H9 (cell line): Measurements from ENCODE around the gene CHL1. TPM values are rescaled to one million over a fixed set of nuclear protein-coding genes. Genes with fewer than 3 reads are reported as not detected.

ENCODE experiments used
- DNase-seq: peaks from one replicate; pipeline ENCODE4 v3.0.0-alpha.2; 2017
- H2AFZ ChIP-seq: one replicate; pipeline ENCODE4 v1.6.1; 2013; ENCODE audit warnings: mild to moderate bottlenecking, low read length, control low read depth, moderate library complexity
- H2AK5ac ChIP-seq: 2 replicates; pipeline ENCODE4 v1.6.1; 2013; ENCODE audit warnings: low read length, control low read depth, mixed read lengths; ENCODE audit not compliant: insufficient read length
- H2BK120ac ChIP-seq: one replicate; pipeline ENCODE4 v1.6.1; 2013; ENCODE audit warnings: low read depth, mild to moderate bottlenecking, low read length, control low read depth, inconsistent platforms; ENCODE audit not compliant: poor library complexity, severe bottlenecking
- H2BK12ac ChIP-seq: 2 replicates; pipeline ENCODE4 v1.6.1; 2013; ENCODE audit warnings: low read length, control low read depth, mixed read lengths, low read depth; ENCODE audit not compliant: insufficient read length
- H2BK15ac ChIP-seq: 2 replicates; pipeline ENCODE4 v1.6.1; 2013; ENCODE audit warnings: low read depth, low read length, control low read depth
- H2BK20ac ChIP-seq: one replicate; pipeline ENCODE4 v1.6.1; 2013; ENCODE audit warnings: low read depth, mild to moderate bottlenecking, low read length, control low read depth, inconsistent platforms; ENCODE audit not compliant: poor library complexity, severe bottlenecking
- H2BK5ac ChIP-seq: 2 replicates; pipeline ENCODE4 v1.6.1; 2013; ENCODE audit warnings: low read length, control low read depth, mixed read lengths; ENCODE audit not compliant: insufficient read length
- H3K14ac ChIP-seq: 2 replicates; pipeline ENCODE4 v1.6.1; 2013; ENCODE audit warnings: low read length, control low read depth; ENCODE audit not compliant: insufficient read depth
- H3K18ac ChIP-seq: 2 replicates; pipeline ENCODE4 v1.6.1; 2013; ENCODE audit warnings: low read depth, mild to moderate bottlenecking, mixed read lengths, low read length, control low read depth; ENCODE audit not compliant: insufficient read length
- H3K23ac ChIP-seq: 2 replicates; pipeline ENCODE4 v1.6.1; 2013; ENCODE audit warnings: low read length, control low read depth, mixed read lengths, low read depth; ENCODE audit not compliant: insufficient read length
- H3K23me2 ChIP-seq: 2 replicates; pipeline ENCODE4 v1.6.1; 2013; ENCODE audit warnings: low read depth, mild to moderate bottlenecking, mixed read lengths, low read length, control low read depth; ENCODE audit not compliant: insufficient read length, poor library complexity, severe bottlenecking
- H3K27ac ChIP-seq: 2 replicates; pipeline ENCODE4 v1.5.1; 2013; ENCODE audit warnings: low read length, control low read depth, mixed read lengths, low read depth; ENCODE audit not compliant: insufficient read length
- H3K27me3 ChIP-seq: 2 replicates; pipeline ENCODE4 v1.6.1; 2013; ENCODE audit warnings: low read length, control low read depth, inconsistent platforms; ENCODE audit not compliant: insufficient read depth
- H3K4ac ChIP-seq: 2 replicates; pipeline ENCODE4 v1.6.1; 2013; ENCODE audit warnings: low read depth, mild to moderate bottlenecking, control low read depth, inconsistent platforms, low read length, moderate library complexity
- H3K4me1 ChIP-seq: 2 replicates; pipeline ENCODE4 v1.6.1; 2013; ENCODE audit warnings: low read length, control low read depth, inconsistent platforms; ENCODE audit not compliant: insufficient read depth
- H3K4me2 ChIP-seq: 2 replicates; pipeline ENCODE4 v1.6.1; 2013; ENCODE audit warnings: low read length, control low read depth, mixed read lengths; ENCODE audit not compliant: insufficient read length, insufficient read depth
- H3K56ac ChIP-seq: 2 replicates; pipeline ENCODE4 v1.6.1; 2013; ENCODE audit warnings: low read depth, mild to moderate bottlenecking, mixed read lengths, low read length, control low read depth; ENCODE audit not compliant: insufficient read length
- H3K79me1 ChIP-seq: 2 replicates; pipeline ENCODE4 v1.6.1; 2013; ENCODE audit warnings: low read depth, mild to moderate bottlenecking, moderate library complexity, low read length, control low read depth, inconsistent platforms; ENCODE audit not compliant: insufficient read depth, poor library complexity, severe bottlenecking
- H3K79me2 ChIP-seq: 2 replicates; pipeline ENCODE4 v1.6.1; 2013; ENCODE audit warnings: low read length, control low read depth, inconsistent platforms; ENCODE audit not compliant: insufficient read depth
- H3K9ac ChIP-seq: 2 replicates; pipeline ENCODE4 v1.6.1; 2013; ENCODE audit warnings: low read length, control low read depth, mixed read lengths; ENCODE audit not compliant: insufficient read length; ENCODE audit errors: extremely low read depth
- H3K9me3 ChIP-seq: one replicate; pipeline ENCODE4 v1.6.1; 2013; ENCODE audit warnings: low read depth, low read length, inconsistent platforms; ENCODE audit not compliant: control insufficient read depth
- H3T11ph ChIP-seq: one replicate; pipeline ENCODE4 v1.6.1; 2013; ENCODE audit warnings: mild to moderate bottlenecking, low read length, control low read depth, inconsistent platforms
- H4K20me1 ChIP-seq: one replicate; pipeline ENCODE4 v1.6.1; 2013; ENCODE audit not compliant: control insufficient read depth, insufficient read length, insufficient read depth
- H4K5ac ChIP-seq: 2 replicates; pipeline ENCODE4 v1.6.1; 2013; ENCODE audit warnings: low read depth, mild to moderate bottlenecking, mixed read lengths, low read length, control low read depth; ENCODE audit not compliant: insufficient read length
- H4K8ac ChIP-seq: replicated peaks from 2 replicates; pipeline ENCODE4 v1.6.1; 2013; ENCODE audit warnings: low read length, control low read depth, mixed read lengths, low read depth; ENCODE audit not compliant: insufficient read length
- H4K91ac ChIP-seq: 2 replicates; pipeline ENCODE4 v1.6.1; 2013; ENCODE audit warnings: low read depth, mild to moderate bottlenecking, moderate library complexity, mixed read lengths, low read length, control low read depth; ENCODE audit not compliant: insufficient read length
- H3K27ac Mint-ChIP-seq, 3 experiments: 2 replicates in 2 of 3; 3 replicates in 1 of 3; pipeline ENCODE4 v1.8.0; 2020 to 2021; ENCODE audit warnings: mixed read lengths in 3 of 3, mild to moderate bottlenecking in 1 of 3, moderate library complexity in 1 of 3
- H3K27me3 Mint-ChIP-seq: 2 replicates; pipeline ENCODE4 v1.8.0; 2021; ENCODE audit warnings: low read depth, mild to moderate bottlenecking, moderate library complexity, mixed read lengths
- H3K36me3 Mint-ChIP-seq, 3 experiments: 2 replicates in 2 of 3; 3 replicates in 1 of 3; pipeline ENCODE4 v1.8.0; 2020 to 2021; ENCODE audit warnings: low read depth in 3 of 3, mixed read lengths in 3 of 3; ENCODE audit not compliant: insufficient read depth in 1 of 3
- H3K4me1 Mint-ChIP-seq, 2 experiments: 2 replicates each; pipeline ENCODE4 v1.8.0; 2020; ENCODE audit warnings: mixed read lengths in 2 of 2
- H3K4me3 Mint-ChIP-seq, 2 experiments: 2 replicates in 1 of 2; 3 replicates in 1 of 2; pipeline ENCODE4 v1.8.0; 2020 to 2021; ENCODE audit warnings: mild to moderate bottlenecking in 2 of 2, mixed read lengths in 2 of 2, moderate library complexity in 1 of 2
- H3K9me3 Mint-ChIP-seq, 2 experiments: 2 replicates in 1 of 2; 3 replicates in 1 of 2; pipeline ENCODE4 v1.8.0; 2020; ENCODE audit warnings: mild to moderate bottlenecking in 2 of 2, mixed read lengths in 2 of 2, moderate library complexity in 1 of 2
- whole genome bisulfite sequencing: extraction: QIAGEN DNeasy Blood & Tissue Kit; methylation state at CpG from one replicate; pipeline ENCODE4 v1.1.7; 2013; ENCODE audit warnings: missing lambda C conversion rate, low lambda C conversion rate, mixed read lengths; ENCODE audit not compliant: insufficient read length; ENCODE audit errors: extremely low coverage; 5-methylcytosine and 5-hydroxymethylcytosine counted together
- total RNA-seq: library from RNA; stranded (reverse); gene quantifications from 2 replicates; pipeline ENCODE4 v1.2.1, GENCODE V29; 2021
- TF ChIP-seq, protein P1 (sequence below): fragments of 200-600 bp; sonication (generic); conservative IDR thresholded peaks from 3 replicates; pipeline ENCODE4 v1.8.0; 2021; ENCODE audit warnings: antibody characterized with exemption, mild to moderate bottlenecking

The CHL1 gene
- total RNA-seq, 1 experiment from 2014 or later, result not detected

GRCh38 chr3:440826-441225 lies 244.3 kb downstream of the CHL1 start:
- Mint-ChIP-seq H3K27ac (no peak overlapping the region), H3K9me3 (peaks cover 6% of the 10 kb centered on the region in 2 experiments; a peak in 4 of 5 replicates), H3K4me1 (no peaks in the 10 kb centered on the region; a peak in 1 of 4 replicates), H3K27me3 (peaks cover 8% of the 10 kb centered on the region), H3K36me3 (peaks cover 0 to 10% (median 4%) of the 10 kb centered on the region in 3 experiments; a peak in 5 of 7 replicates), H3K4me3 (no peak overlapping the region)
- no peak overlapping the region for H4K91ac ChIP-seq
- H2BK15ac ChIP-seq, result no peak overlapping the region
- no peaks in the 10 kb centered on the region for H3K79me2 ChIP-seq
- 100% methylated on average over 2 of the region's 5 CpGs for WGBS
- no peak overlapping the region for H2AK5ac ChIP-seq
- H2BK12ac ChIP-seq, result no peak overlapping the region
- H2BK20ac ChIP-seq, result no peak overlapping the region
- H2BK120ac ChIP-seq, result no peak overlapping the region
- no peak overlapping the region for H2BK5ac ChIP-seq
- no peak overlapping the region for H2AFZ ChIP-seq
- no peaks in the 10 kb centered on the region for H3K9me3 ChIP-seq
- H3K56ac ChIP-seq, result no peak overlapping the region
- H3K4ac ChIP-seq, result no peak overlapping the region
- no peak overlapping the region for H4K5ac ChIP-seq
- H3K4me2 ChIP-seq, result no peak overlapping the region
- H3K23ac ChIP-seq, result no peak overlapping the region
- TF ChIP-seq, protein P1, sequence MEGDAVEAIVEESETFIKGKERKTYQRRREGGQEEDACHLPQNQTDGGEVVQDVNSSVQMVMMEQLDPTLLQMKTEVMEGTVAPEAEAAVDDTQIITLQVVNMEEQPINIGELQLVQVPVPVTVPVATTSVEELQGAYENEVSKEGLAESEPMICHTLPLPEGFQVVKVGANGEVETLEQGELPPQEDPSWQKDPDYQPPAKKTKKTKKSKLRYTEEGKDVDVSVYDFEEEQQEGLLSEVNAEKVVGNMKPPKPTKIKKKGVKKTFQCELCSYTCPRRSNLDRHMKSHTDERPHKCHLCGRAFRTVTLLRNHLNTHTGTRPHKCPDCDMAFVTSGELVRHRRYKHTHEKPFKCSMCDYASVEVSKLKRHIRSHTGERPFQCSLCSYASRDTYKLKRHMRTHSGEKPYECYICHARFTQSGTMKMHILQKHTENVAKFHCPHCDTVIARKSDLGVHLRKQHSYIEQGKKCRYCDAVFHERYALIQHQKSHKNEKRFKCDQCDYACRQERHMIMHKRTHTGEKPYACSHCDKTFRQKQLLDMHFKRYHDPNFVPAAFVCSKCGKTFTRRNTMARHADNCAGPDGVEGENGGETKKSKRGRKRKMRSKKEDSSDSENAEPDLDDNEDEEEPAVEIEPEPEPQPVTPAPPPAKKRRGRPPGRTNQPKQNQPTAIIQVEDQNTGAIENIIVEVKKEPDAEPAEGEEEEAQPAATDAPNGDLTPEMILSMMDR, result no peak
- no peaks in the 10 kb centered on the region; the same call in 1 of the 2 replicates for H3K4me1 ChIP-seq
- no peaks in the 10 kb centered on the region for H4K20me1 ChIP-seq
- no peak overlapping the region for H3K27ac ChIP-seq
- H3K18ac ChIP-seq, result no peak overlapping the region
- no peak overlapping the region for H4K8ac ChIP-seq
- H3K9ac ChIP-seq, result no peak overlapping the region
- H3K27me3 ChIP-seq, result peaks cover 11% of the 10 kb centered on the region; the same call in 1 of the 2 replicates
- DNase-seq, result no peak
- H3K14ac ChIP-seq, result no peak overlapping the region
- no peaks in the 10 kb centered on the region for H3K79me1 ChIP-seq
- no peaks in the 10 kb centered on the region for H3K23me2 ChIP-seq
- no peak overlapping the region for H3T11ph ChIP-seq
